ENCODE results near the gene THAP9. TPM values are rescaled to one million over a fixed set of nuclear protein-coding genes. Genes with fewer than 3 reads are reported as not detected.

THAP9 gene
- total RNA-seq, 4 donors from 2014 or later: 2.1 to 5.2 (median 2.9) TPM

- WGBS: 92% methylated on average over 3 of the region's 3 CpGs
- H3K9me3 ChIP-seq: no peaks in the 10 kb centered on the region
- DNase-seq (ENCODE audit: extremely low spot score): no peak
- H3K36me3 ChIP-seq: peaks cover 9 to 48% (median 26%) of the 10 kb centered on the region in 4 donors
- peaks cover 32 to 44% (median 43%) of the 10 kb centered on the region in 4 donors for H3K4me1 ChIP-seq
- H3K4me3 ChIP-seq: no peak overlapping the region
- no peak for TF ChIP-seq POLR2AphosphoS5 (IDR thresholded peaks at IDR 0.05)
- TF ChIP-seq POLR2A (IDR thresholded peaks at IDR 0.05; ENCODE audit: low read depth): no peak
- TF ChIP-seq, protein P1, sequence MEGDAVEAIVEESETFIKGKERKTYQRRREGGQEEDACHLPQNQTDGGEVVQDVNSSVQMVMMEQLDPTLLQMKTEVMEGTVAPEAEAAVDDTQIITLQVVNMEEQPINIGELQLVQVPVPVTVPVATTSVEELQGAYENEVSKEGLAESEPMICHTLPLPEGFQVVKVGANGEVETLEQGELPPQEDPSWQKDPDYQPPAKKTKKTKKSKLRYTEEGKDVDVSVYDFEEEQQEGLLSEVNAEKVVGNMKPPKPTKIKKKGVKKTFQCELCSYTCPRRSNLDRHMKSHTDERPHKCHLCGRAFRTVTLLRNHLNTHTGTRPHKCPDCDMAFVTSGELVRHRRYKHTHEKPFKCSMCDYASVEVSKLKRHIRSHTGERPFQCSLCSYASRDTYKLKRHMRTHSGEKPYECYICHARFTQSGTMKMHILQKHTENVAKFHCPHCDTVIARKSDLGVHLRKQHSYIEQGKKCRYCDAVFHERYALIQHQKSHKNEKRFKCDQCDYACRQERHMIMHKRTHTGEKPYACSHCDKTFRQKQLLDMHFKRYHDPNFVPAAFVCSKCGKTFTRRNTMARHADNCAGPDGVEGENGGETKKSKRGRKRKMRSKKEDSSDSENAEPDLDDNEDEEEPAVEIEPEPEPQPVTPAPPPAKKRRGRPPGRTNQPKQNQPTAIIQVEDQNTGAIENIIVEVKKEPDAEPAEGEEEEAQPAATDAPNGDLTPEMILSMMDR (IDR thresholded peaks at IDR 0.05): no peak
- TF ChIP-seq EP300 (IDR thresholded peaks at IDR 0.05): no peak
- no peak overlapping the region for H3K27ac ChIP-seq (replicated peaks in 1 of 4)
- intact Hi-C loops (cut with DNase I): loop anchor here (10.0 kb wide), 1 partner anchor 391 kb away; the partner anchor contains the start of gene COQ2
- H3K27me3 ChIP-seq: no peaks in the 10 kb centered on the region
These were observed 6.6 kb upstream of the THAP9 start for GRCh38 chr4:82893942-82894341.

DNA sequence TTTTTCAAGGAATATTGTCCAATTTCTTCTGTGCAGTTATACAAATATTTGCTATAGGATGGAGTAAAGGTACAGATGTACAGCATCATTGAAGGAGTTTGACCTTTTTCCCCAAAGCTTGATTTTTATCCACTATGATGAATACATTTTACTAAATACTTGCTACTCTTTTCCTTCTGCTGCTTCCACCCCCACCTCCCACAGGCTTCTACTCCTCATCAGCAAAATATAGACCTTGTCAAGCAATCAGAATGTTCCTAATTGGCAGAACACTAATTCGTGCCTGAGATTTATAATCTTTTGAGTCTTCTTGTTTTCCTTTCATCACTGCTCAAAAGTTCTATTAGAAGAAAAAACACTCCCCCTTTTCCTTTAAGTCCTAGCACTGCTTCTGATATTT is 3.8 kb upstream of the THAP9 start:
- Histone ChIP-seq H3K36me3 (peaks cover 9 to 48% (median 26%) of the 10 kb centered on the region in 4 donors), H3K27me3 (no peaks in the 10 kb centered on the region), H3K27ac (replicated peaks in 1 of 4) (no peak overlapping the region), H3K9me3 (no peaks in the 10 kb centered on the region), H3K4me1 (peaks cover 29 to 42% (median 39%) of the 10 kb centered on the region in 4 donors), H3K4me3 (no peak overlapping the region)
- WGBS: 81% methylated on average over 1 of the region's 1 CpG
- no peak for TF ChIP-seq POLR2A (IDR thresholded peaks at IDR 0.05; ENCODE audit: low read depth)
- TF ChIP-seq POLR2AphosphoS5 (IDR thresholded peaks at IDR 0.05): no peak
- TF ChIP-seq, protein P1 (IDR thresholded peaks at IDR 0.05): no peak
- TF ChIP-seq EP300 (IDR thresholded peaks at IDR 0.05): no peak
- no peak for DNase-seq (ENCODE audit: extremely low spot score)
- intact Hi-C loops (cut with DNase I): loop anchor here (5.0 to 10.0 kb wide), 2 partner anchors 388 to 524 kb away; partner anchors contain the start of genes COQ2 and HNRNPD

DNA sequence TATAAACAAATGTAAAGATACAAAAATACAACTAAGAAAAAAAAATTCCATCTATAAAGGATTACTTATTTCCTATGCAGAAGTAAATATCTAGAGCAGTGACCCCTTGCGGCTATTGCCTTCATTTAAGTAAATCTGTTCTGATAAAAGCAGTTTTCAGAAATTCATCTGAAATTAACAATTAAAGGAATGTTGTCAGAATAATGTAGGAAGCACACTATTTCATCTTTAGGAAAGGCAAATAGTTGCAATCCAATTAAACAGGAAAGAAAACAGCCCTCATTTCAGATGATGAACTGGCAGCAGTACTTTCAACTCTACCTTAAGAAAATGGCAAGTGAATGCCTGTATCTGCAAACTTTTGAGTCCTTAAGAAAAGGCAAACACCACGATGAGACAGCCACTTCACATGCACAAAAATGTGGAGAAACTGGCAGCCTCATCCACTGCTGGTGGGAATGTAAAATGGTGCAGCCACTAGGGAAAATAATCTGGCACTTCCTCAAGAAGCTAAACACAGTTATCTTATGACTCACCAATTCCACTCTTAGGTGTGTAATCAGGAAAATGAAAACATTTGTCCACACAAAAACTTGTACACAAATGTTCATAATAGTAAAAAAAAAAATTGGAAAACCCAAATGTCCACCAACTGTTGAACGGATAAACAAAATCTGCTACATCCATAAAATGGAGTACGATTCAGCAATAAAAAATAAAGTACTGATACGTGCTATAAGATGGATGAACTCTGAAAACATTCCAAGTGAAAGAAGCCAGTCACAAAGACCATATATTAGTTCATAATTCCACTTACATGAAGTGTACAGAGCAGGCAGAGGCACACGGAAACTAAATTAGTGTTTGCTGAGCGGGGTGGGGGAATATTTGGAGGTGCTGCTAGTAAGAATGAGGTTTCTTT is 2.0 kb upstream of the THAP9 start:
- intact Hi-C loops (cut with DNase I): loop anchor here (5.0 to 10.0 kb wide), 2 partner anchors 386 to 526 kb away; partner anchors contain the start of genes COQ2 and HNRNPD
- Histone ChIP-seq H3K27me3 (no peaks in the 10 kb centered on the region), H3K9me3 (no peaks in the 10 kb centered on the region), H3K4me1 (peaks cover 31 to 44% (median 36%) of the 10 kb centered on the region in 4 donors), H3K27ac (replicated peaks in 1 of 4) (peak overlapping the region; percentile 90 to 98 (median 97)), H3K36me3 (peaks cover 9 to 43% (median 22%) of the 10 kb centered on the region in 4 donors), H3K4me3 (peak overlapping the region; percentile 71 to 80 (median 75))
- TF ChIP-seq POLR2A (IDR thresholded peaks at IDR 0.05; ENCODE audit: low read depth): no peak
- TF ChIP-seq, protein P1 (IDR thresholded peaks at IDR 0.05): peak in 2 of 3 experiments; percentile 25 to 33
- TF ChIP-seq POLR2AphosphoS5 (IDR thresholded peaks at IDR 0.05): peak in 1 of 2 donors; percentile 26
- TF ChIP-seq EP300 (IDR thresholded peaks at IDR 0.05): no peak
- DNase-seq (ENCODE audit: extremely low spot score): no peak
- 39% methylated on average over 7 of the region's 7 CpGs for WGBS

DNA sequence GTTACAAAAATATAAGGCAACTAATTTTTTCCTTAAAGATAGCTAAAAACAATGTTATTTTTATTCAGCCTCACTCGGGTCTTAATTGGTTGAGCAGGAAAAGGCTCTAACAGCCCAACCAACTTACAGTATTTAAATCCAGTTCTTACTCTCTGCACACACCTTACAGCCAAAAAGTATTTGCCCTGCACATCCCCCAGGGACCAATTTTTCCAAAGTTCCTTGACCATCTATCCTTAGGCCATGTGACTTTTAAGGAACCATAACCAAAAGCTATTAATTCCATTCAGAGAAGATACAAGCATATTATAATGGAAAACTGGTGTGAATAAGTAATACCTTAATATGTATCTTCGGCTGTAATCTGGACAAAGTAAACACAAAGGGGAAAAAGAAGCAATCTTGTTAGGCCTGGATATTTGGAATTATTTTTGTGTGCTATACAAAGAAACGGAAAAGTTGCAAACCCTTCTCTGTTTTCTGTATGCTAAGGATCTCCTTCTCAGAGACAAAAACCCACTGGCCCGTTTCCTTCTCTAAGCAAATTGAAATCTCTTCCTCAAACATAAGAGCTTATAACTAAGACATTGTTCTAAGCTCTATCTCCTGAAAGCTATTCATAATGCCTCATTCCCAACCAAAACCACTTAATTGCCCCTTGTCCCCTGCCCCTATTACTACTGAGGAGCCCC is 1.0 kb upstream of the THAP9 start:
- DNase-seq (ENCODE audit: extremely low spot score): no peak
- intact Hi-C loops (cut with DNase I): loop anchor here (5.0 to 10.0 kb wide), 3 partner anchors 113 to 527 kb away; partner anchors contain the start of genes COQ2, HNRNPD and LIN54
- Histone ChIP-seq H3K4me3 (peak overlapping the region; percentile 71 to 80 (median 75)), H3K9me3 (no peaks in the 10 kb centered on the region), H3K27me3 (no peaks in the 10 kb centered on the region), H3K36me3 (peaks cover 2 to 34% (median 13%) of the 10 kb centered on the region in 4 donors), H3K4me1 (peaks cover 31 to 44% (median 36%) of the 10 kb centered on the region in 4 donors), H3K27ac (replicated peaks in 1 of 4) (peak overlapping the region; percentile 90 to 98 (median 97))
- no peak for TF ChIP-seq POLR2AphosphoS5 (IDR thresholded peaks at IDR 0.05)
- no peak for TF ChIP-seq EP300 (IDR thresholded peaks at IDR 0.05)
- no peak for TF ChIP-seq POLR2A (IDR thresholded peaks at IDR 0.05; ENCODE audit: low read depth)
- TF ChIP-seq, protein P1 (IDR thresholded peaks at IDR 0.05): no peak
- under 1% methylated on average over 4 of the region's 4 CpGs for WGBS

All from esophagus muscularis mucosa (tissue), 4 donors.